HUES6 (cell line): Measurements from ENCODE around the gene TMEM100.
A peak's percentile ranks its signal among the peaks of the same experiment; 100 is the strongest.

ENCODE experiments used
- H3K27ac ChIP-seq: 2 replicates; pipeline ENCODE4 v1.7.0; 2013; ENCODE audit warnings: low read depth, mild to moderate bottlenecking, low read length, inconsistent platforms
- H3K27me3 ChIP-seq: 2 replicates; pipeline ENCODE4 v1.6.1; 2013; ENCODE audit warnings: low read length; ENCODE audit not compliant: control insufficient read depth, insufficient read depth
- H3K36me3 ChIP-seq: 2 replicates; pipeline ENCODE4 v1.6.1; 2013; ENCODE audit warnings: low read length; ENCODE audit not compliant: control insufficient read depth, insufficient read depth
- H3K4me1 ChIP-seq: 2 replicates; pipeline ENCODE4 v1.6.1; 2013; ENCODE audit warnings: low read length; ENCODE audit not compliant: control insufficient read depth, insufficient read depth
- H3K4me3 ChIP-seq: 2 replicates; pipeline ENCODE4 v1.5.1; 2013; ENCODE audit warnings: low read depth, low read length
- H3K9ac ChIP-seq: one replicate; pipeline ENCODE4 v1.6.1; 2013; ENCODE audit warnings: mild to moderate bottlenecking, low read length
- H3K9me3 ChIP-seq: 2 replicates; pipeline ENCODE4 v1.6.1; 2013; ENCODE audit warnings: low read depth, low read length; ENCODE audit not compliant: control insufficient read depth, insufficient read depth

Gene TMEM100

GRCh38 chr17:55742272-55743102 lies 19.8 kb upstream of the TMEM100 start:
- Histone ChIP-seq H3K4me3 (no peak overlapping the region), H3K27ac (no peak overlapping the region), H3K9me3 (no peaks in the 10 kb centered on the region), H3K36me3 (no peaks in the 10 kb centered on the region), H3K27me3 (no peaks in the 10 kb centered on the region; the same call in 1 of the 2 replicates), H3K4me1 (no peaks in the 10 kb centered on the region), H3K9ac (no peak overlapping the region)

DNA sequence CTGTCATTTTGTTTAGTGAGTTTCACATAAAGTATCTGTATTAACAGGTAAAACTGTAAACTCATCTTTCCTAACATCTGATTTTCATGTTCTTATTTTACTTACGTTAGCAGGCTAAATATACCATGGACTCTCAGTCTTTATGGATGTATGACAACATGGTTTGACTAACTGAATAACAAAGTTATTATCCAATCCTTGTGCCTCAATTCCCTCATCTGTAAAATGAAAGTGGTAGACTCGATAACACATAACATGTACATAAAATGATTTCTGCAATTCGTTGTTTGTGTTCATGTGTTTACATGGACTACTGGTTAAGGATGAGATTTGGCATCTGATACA lies 18.7 kb upstream of the TMEM100 start:
- no peaks in the 10 kb centered on the region for H3K27me3 ChIP-seq
- H3K4me3 ChIP-seq = no peak overlapping the region
- H3K27ac ChIP-seq = no peak overlapping the region
- no peaks in the 10 kb centered on the region for H3K9me3 ChIP-seq
- H3K4me1 ChIP-seq = no peaks in the 10 kb centered on the region
- H3K9ac ChIP-seq = no peak overlapping the region
- H3K36me3 ChIP-seq = no peaks in the 10 kb centered on the region

DNA sequence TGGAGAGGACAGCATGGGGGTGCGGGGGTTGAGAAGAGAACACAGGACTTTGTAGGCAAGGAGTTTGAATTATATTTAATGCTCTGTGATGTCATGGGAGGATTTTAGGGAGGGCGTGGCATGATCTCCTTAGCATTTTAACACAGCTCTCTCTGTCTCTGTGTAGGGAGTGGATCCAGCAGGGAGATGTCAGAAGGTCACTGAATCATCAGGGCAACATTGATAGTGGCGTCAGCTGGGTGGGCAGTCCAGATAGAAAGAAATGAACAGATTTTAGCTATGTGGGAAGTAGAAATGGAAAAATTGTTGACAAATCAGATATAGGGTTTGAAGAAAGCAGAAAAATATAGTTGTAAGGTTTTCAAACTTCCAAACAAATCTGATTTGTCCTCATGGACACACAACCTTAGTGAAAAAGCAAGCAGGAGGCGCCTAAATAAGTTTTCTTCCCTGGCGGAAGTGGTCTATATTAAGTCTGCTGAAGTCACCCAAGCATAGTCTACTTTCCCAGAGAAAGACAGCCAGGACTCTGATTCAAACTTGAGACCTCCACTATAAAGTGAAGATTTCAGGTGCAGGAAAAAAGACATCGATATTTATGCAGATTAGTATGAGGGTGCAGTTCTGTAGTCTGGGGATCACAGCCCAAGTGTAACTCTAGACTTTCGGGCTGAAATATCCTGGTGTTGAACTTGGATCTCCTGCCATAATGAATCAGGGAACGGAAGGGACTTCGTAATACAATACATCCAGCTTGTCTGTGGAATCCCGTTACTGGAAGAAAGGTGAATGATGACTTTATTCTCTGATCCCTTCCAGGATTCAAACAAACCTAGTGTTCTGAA lies 18.1 kb upstream of the TMEM100 start:
- H3K27ac ChIP-seq = no peak overlapping the region
- no peak overlapping the region for H3K4me3 ChIP-seq
- no peaks in the 10 kb centered on the region for H3K9me3 ChIP-seq
- no peaks in the 10 kb centered on the region for H3K4me1 ChIP-seq
- H3K27me3 ChIP-seq = no peaks in the 10 kb centered on the region
- no peak overlapping the region for H3K9ac ChIP-seq
- no peaks in the 10 kb centered on the region for H3K36me3 ChIP-seq

GRCh38 chr17:55737976-55738501 lies 15.4 kb upstream of the TMEM100 start:
- H3K27ac ChIP-seq = no peak overlapping the region
- H3K9me3 ChIP-seq = no peaks in the 10 kb centered on the region
- peaks cover 11% of the 10 kb centered on the region for H3K4me1 ChIP-seq
- no peak overlapping the region for H3K9ac ChIP-seq
- H3K4me3 ChIP-seq = no peak overlapping the region
- no peaks in the 10 kb centered on the region for H3K27me3 ChIP-seq
- H3K36me3 ChIP-seq = no peaks in the 10 kb centered on the region

DNA sequence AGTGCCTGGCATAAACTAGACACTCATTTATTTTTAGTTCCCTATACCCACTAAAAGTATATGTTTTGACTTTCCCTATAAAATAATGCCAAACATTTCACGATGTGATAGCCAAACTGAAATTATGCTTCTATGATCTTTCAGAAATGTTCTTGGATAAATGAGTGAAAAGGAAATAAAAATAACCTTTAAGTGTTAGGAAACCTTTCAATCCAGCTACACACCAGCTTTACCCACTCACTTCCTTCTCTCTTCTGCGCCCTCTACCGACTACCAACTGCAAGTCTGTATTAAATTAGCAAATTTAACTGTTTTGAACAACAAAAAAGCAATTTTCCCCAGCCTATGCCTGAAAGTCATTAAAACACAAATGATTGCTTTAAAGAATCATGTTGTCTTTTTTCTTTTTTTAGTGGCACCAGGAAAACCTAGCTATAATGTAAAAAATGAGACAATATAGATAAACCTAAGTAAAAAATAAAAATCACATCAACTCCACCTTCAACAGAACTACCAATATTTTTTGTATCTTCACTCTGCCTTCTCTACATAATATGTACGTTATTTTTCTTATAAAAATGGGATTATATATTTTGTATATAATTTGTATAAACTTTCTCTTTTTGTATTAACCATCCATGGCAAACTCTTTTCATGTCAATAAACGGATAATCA lies 13.2 kb upstream of the TMEM100 start:
- H3K4me1 ChIP-seq = peaks cover 30% of the 10 kb centered on the region
- H3K27ac ChIP-seq = no peak overlapping the region
- H3K9ac ChIP-seq = no peak overlapping the region

DNA sequence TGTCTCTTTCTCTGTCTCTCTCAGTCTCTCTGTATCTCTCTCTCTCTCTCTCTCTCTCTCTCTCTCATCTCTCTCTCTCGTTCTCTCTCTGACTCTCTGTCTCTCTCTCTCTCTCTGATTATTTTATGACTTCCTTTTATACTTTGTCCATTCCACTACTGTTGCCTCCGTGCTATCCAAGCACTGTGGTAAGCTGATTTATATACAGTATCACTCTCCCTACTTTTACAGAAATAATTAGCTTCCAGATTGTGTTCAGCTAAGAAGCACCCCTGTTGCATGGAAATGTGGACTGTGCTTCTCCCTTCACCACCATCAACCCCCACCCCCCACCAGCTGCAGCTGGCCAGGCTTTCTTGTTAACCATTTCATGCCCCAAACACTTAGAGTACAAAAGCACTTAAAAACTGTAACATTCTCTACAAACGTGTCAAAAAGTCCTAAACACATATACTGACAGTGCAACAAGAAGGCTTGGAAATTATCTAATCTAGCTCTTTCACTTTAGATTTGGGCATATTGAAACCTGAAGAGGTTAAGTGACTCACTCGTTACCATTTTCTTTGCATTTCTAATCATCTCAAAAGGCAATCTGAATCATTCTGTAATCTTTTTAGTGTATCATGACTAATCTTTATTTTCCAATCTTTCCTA lies 11.6 kb upstream of the TMEM100 start:
- Histone ChIP-seq H3K4me3 (no peak overlapping the region), H3K27me3 (no peaks in the 10 kb centered on the region), H3K27ac (no peak overlapping the region)

More for the DNA sequence above, 13.2 kb upstream of the TMEM100 start:
- H3K4me3 ChIP-seq = no peak overlapping the region
- H3K36me3 ChIP-seq = no peaks in the 10 kb centered on the region
- no peaks in the 10 kb centered on the region for H3K9me3 ChIP-seq
- H3K27me3 ChIP-seq = no peaks in the 10 kb centered on the region

GRCh38 chr17:55731586-55732250 lies 9.1 kb upstream of the TMEM100 start:
- Histone ChIP-seq H3K9ac (peak overlapping the region; percentile 10), H3K27me3 (no peaks in the 10 kb centered on the region), H3K9me3 (no peaks in the 10 kb centered on the region), H3K27ac (no peak overlapping the region), H3K4me3 (peak overlapping the region; percentile 2; the same call in 1 of the 2 replicates), H3K4me1 (peaks cover 39% of the 10 kb centered on the region), H3K36me3 (no peaks in the 10 kb centered on the region)

More for the DNA sequence above, 11.6 kb upstream of the TMEM100 start:
- no peak overlapping the region for H3K9ac ChIP-seq
- H3K4me1 ChIP-seq = peaks cover 31% of the 10 kb centered on the region
- H3K36me3 ChIP-seq = no peaks in the 10 kb centered on the region
- H3K9me3 ChIP-seq = no peaks in the 10 kb centered on the region

DNA sequence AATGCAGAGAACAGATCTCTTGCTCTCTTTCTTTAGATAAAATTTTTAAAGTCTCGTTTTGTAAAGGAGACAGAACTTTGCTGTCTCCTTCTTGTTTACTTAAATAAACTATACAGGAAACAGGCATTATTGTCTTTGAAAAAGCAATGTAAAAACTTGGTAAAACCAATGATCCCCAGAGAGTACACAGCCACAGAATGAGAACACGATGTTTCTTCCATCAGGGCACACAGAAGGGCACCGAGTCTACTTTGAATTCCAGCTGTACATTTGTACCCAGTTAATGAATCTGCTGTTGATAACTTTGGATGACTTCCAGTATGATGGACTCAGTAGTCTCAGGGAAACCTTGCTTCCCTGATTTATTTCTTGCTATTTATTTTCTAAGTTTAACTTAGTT lies 8.1 kb upstream of the TMEM100 start:
- no peak overlapping the region for H3K9ac ChIP-seq
- no peak overlapping the region for H3K27ac ChIP-seq
- H3K4me1 ChIP-seq = peaks cover 39% of the 10 kb centered on the region
- H3K27me3 ChIP-seq = no peaks in the 10 kb centered on the region
- H3K36me3 ChIP-seq = no peaks in the 10 kb centered on the region
- H3K9me3 ChIP-seq = no peaks in the 10 kb centered on the region
- H3K4me3 ChIP-seq = no peak overlapping the region

DNA sequence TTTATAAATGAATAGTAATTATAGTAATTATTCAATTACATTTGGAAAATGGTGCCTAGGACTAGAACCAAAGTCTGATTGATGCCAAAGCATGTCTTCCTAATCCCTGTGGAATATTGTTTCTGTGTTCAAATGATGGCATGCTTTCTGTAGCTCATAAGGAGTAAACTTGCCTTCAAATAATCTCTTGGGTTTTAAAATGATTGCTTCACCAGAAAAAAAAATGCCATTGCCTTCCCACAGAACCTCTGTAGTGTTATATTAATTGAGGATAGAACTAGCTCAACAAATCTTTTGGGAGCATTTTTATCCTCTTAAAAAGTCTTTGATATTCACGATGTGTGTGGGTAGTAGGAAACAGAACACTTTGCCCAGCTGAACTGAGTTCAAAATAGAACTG lies 7.7 kb upstream of the TMEM100 start:
- no peak overlapping the region for H3K27ac ChIP-seq
- H3K9ac ChIP-seq = no peak overlapping the region
- H3K4me1 ChIP-seq = peaks cover 39% of the 10 kb centered on the region
- H3K36me3 ChIP-seq = no peaks in the 10 kb centered on the region
- H3K4me3 ChIP-seq = no peak overlapping the region
- no peaks in the 10 kb centered on the region for H3K27me3 ChIP-seq
- H3K9me3 ChIP-seq = no peaks in the 10 kb centered on the region

DNA sequence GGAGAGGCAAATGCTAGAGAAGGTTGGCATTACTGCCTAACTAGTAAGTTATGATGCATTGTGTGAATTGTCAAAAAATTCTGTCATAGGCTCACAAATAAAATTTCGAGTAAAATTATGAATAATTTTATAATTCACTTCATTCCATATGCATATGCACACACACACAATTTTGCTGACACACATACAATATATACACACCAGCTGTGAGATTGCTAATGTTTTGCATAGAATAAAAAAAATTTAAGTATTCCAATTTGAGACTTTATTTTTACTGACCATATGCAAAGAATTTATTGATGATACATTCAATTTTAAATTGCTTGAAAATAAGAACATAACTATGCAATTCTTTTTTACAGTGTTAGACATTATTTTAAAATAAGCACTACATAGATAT lies 6.8 kb upstream of the TMEM100 start:
- Histone ChIP-seq H3K4me1 (peaks cover 46% of the 10 kb centered on the region), H3K9ac (no peak overlapping the region), H3K36me3 (no peaks in the 10 kb centered on the region), H3K27me3 (no peaks in the 10 kb centered on the region), H3K27ac (no peak overlapping the region), H3K9me3 (no peaks in the 10 kb centered on the region), H3K4me3 (no peak overlapping the region)
